ENCODE results near the gene PCK2. TPM values are rescaled to one million over a fixed set of nuclear protein-coding genes. Genes with fewer than 3 reads are reported as not detected.
A peak's percentile ranks its signal among the peaks of the same experiment; 100 is the strongest.

PCK2 gene
- total and polyA plus RNA-seq, 2 of the 13 experiments (the other 11 are each of a cell fraction or from before 2014, with no cell fraction given) = 129 to 272 TPM

DNA sequence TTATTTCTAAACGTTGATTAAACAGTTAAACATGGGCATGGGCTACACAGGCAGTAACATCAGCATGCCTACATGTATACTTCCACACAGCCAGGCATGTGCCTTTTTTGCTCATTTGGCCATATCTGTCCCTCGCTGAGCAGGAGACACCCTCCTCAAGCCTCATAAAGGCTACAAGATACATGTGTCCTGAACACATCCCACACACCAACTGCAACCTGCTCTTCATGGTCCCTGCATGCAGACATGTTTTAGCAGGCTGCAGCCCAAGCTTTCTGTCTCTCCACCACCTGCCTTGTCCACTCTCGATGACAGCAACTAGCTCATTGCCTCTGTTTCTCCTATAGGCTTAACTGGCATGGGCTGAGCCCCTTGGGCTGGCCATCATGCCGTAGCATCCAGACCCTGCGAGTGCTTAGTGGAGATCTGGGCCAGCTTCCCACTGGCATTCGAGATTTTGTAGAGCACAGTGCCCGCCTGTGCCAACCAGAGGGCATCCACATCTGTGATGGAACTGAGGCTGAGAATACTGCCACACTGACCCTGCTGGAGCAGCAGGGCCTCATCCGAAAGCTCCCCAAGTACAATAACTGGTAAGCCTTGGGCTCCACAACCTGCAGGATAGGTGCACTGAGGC is 2.6 kb downstream of the PCK2 start (continued):
- TF ChIP-seq ZNF672 (CRISPR knock-in tag; IDR thresholded peaks at IDR 0.05) (no peak), CEBPB (IDR thresholded peaks at IDR 0.05; ENCODE audit: borderline replicate concordance, low read depth, low read length) (no peak), CENPT (CRISPR knock-in tag; IDR thresholded peaks at IDR 0.05; ENCODE audit: low read depth) (no peak), SRSF1 (optimal IDR thresholded peaks at IDR 0.05; ENCODE audit: low read depth, low read length) (no peak), ZSCAN12 (CRISPR knock-in tag; IDR thresholded peaks at IDR 0.05) (no peak), ZNF747 (CRISPR knock-in tag; IDR thresholded peaks at IDR 0.05; ENCODE audit: borderline replicate concordance) (peak; percentile 51; the same call in 1 of the 2 replicates), KLF11 (CRISPR knock-in tag; IDR thresholded peaks at IDR 0.05) (no peak), SNAPC2 (CRISPR knock-in tag; IDR thresholded peaks at IDR 0.05) (no peak), HCFC1 (IDR thresholded peaks at IDR 0.05; ENCODE audit: low read depth, low read length) (no peak), FIP1L1 (IDR thresholded peaks at IDR 0.05; ENCODE audit: borderline replicate concordance, insufficient read depth, low read depth, low read length) (no peak), KLF6 (CRISPR knock-in tag; IDR thresholded peaks at IDR 0.05) (no peak), RFX5 (IDR thresholded peaks at IDR 0.05; ENCODE audit: low read depth, low read length) (no peak), ZFP62 (CRISPR knock-in tag; IDR thresholded peaks at IDR 0.05) (no peak), ZMYM2 (CRISPR knock-in tag; IDR thresholded peaks at IDR 0.05) (no peak), ZNF550 (CRISPR knock-in tag; IDR thresholded peaks at IDR 0.05; ENCODE audit: borderline replicate concordance) (peak; percentile 95; the same call in 1 of the 2 replicates), SPEN (CRISPR knock-in tag; IDR thresholded peaks at IDR 0.05; ENCODE audit: low read depth) (peak; percentile 44; the same call in 1 of the 2 replicates), KLF12 (CRISPR knock-in tag; IDR thresholded peaks at IDR 0.05; ENCODE audit: borderline replicate concordance) (no peak), CHCHD3 (CRISPR knock-in tag; IDR thresholded peaks at IDR 0.05) (peak; percentile 85; the same call in 1 of the 2 replicates), SETDB1 (CRISPR knock-in tag; IDR thresholded peaks at IDR 0.05; ENCODE audit: borderline replicate concordance) (no peak), HNRNPLL (IDR thresholded peaks at IDR 0.05; ENCODE audit: low read depth, low read length, poor library complexity, severe bottlenecking) (no peak), MAFG (CRISPR knock-in tag; IDR thresholded peaks at IDR 0.05) (no peak), CHD4 (IDR thresholded peaks at IDR 0.05; ENCODE audit: borderline replicate concordance, low read length) (no peak)
- TF ChIP-seq, protein P1, sequence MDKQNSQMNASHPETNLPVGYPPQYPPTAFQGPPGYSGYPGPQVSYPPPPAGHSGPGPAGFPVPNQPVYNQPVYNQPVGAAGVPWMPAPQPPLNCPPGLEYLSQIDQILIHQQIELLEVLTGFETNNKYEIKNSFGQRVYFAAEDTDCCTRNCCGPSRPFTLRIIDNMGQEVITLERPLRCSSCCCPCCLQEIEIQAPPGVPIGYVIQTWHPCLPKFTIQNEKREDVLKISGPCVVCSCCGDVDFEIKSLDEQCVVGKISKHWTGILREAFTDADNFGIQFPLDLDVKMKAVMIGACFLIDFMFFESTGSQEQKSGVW (CRISPR knock-in tag; IDR thresholded peaks at IDR 0.05; ENCODE audit: borderline replicate concordance) = no peak
- TF ChIP-seq, protein P2, sequence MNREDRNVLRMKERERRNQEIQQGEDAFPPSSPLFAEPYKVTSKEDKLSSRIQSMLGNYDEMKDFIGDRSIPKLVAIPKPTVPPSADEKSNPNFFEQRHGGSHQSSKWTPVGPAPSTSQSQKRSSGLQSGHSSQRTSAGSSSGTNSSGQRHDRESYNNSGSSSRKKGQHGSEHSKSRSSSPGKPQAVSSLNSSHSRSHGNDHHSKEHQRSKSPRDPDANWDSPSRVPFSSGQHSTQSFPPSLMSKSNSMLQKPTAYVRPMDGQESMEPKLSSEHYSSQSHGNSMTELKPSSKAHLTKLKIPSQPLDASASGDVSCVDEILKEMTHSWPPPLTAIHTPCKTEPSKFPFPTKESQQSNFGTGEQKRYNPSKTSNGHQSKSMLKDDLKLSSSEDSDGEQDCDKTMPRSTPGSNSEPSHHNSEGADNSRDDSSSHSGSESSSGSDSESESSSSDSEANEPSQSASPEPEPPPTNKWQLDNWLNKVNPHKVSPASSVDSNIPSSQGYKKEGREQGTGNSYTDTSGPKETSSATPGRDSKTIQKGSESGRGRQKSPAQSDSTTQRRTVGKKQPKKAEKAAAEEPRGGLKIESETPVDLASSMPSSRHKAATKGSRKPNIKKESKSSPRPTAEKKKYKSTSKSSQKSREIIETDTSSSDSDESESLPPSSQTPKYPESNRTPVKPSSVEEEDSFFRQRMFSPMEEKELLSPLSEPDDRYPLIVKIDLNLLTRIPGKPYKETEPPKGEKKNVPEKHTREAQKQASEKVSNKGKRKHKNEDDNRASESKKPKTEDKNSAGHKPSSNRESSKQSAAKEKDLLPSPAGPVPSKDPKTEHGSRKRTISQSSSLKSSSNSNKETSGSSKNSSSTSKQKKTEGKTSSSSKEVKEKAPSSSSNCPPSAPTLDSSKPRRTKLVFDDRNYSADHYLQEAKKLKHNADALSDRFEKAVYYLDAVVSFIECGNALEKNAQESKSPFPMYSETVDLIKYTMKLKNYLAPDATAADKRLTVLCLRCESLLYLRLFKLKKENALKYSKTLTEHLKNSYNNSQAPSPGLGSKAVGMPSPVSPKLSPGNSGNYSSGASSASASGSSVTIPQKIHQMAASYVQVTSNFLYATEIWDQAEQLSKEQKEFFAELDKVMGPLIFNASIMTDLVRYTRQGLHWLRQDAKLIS (CRISPR knock-in tag; IDR thresholded peaks at IDR 0.05) = no peak
- TF ChIP-seq, protein P3, sequence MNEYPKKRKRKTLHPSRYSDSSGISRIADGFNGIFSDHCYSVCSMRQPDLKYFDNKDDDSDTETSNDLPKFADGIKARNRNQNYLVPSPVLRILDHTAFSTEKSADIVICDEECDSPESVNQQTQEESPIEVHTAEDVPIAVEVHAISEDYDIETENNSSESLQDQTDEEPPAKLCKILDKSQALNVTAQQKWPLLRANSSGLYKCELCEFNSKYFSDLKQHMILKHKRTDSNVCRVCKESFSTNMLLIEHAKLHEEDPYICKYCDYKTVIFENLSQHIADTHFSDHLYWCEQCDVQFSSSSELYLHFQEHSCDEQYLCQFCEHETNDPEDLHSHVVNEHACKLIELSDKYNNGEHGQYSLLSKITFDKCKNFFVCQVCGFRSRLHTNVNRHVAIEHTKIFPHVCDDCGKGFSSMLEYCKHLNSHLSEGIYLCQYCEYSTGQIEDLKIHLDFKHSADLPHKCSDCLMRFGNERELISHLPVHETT (CRISPR knock-in tag; conservative IDR thresholded peaks at IDR 0.05) = no peak
- TF ChIP-seq, protein P4, sequence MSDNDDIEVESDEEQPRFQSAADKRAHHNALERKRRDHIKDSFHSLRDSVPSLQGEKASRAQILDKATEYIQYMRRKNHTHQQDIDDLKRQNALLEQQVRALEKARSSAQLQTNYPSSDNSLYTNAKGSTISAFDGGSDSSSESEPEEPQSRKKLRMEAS (IDR thresholded peaks at IDR 0.05) = no peak
